Cardiac fibroblast (primary cell): Measurements from ENCODE around the gene PRPS1.

ENCODE experiments used
- DNase-seq, 2 donors: peaks; one replicate each; pipeline versions ENCODE4 v3.0.0 to v3.0.0-alpha.2; 2010; ENCODE audit warnings: low read depth in 2 of 2
- H3K4me3 ChIP-seq, 2 donors: replicated peaks in 1 of 2; 1 replicate in 1 of 2; 2 replicates in 1 of 2; pipeline ENCODE4 v1.5.1; 2011; ENCODE audit warnings: low read depth in 2 of 2, low read length in 2 of 2, mild to moderate bottlenecking in 2 of 2, moderate library complexity in 1 of 2
- CTCF ChIP-seq: IDR thresholded peaks from one replicate; pipeline ENCODE4 v1.5.1; 2011; ENCODE audit warnings: low read depth, mild to moderate bottlenecking, low read length, inconsistent platforms

PRPS1 gene

GRCh38 chrX:107677501-107677901, 49.2 kb downstream of the PRPS1 start:
- DNase-seq: peak; percentile 39 to 49
- no peak for TF ChIP-seq CTCF
- H3K4me3 ChIP-seq: peak overlapping the region in 1 of 2 donors; percentile 1

GRCh38 chrX:107677909-107678308, 49.6 kb downstream of the PRPS1 start:
- no peak for TF ChIP-seq CTCF
- peak in 1 of 2 donors; percentile 57 for DNase-seq
- H3K4me3 ChIP-seq: no peak overlapping the region

GRCh38 chrX:107678957-107679740, 50.8 kb downstream of the PRPS1 start:
- TF ChIP-seq CTCF: no peak
- no peak overlapping the region for H3K4me3 ChIP-seq
- peak; percentile 84 to 95 for DNase-seq

- no peak overlapping the region for H3K4me3 ChIP-seq
- no peak for TF ChIP-seq CTCF
- DNase-seq: no peak
Measured at GRCh38 chrX:107682256-107682655, 53.9 kb downstream of the PRPS1 start.

GRCh38 chrX:107683124-107683895, 55.0 kb downstream of the PRPS1 start:
- no peak overlapping the region for H3K4me3 ChIP-seq
- no peak for TF ChIP-seq CTCF
- DNase-seq: peak; percentile 39 to 54

GRCh38 chrX:107683931-107684330, 55.6 kb downstream of the PRPS1 start:
- TF ChIP-seq CTCF: no peak
- no peak overlapping the region for H3K4me3 ChIP-seq
- DNase-seq: no peak
